AG09309 (cell line): ENCODE results near the gene KCNH1.

ENCODE experiments used
- DNase-seq: peaks from one replicate; pipeline ENCODE4 v3.0.0-alpha.2; 2010; ENCODE audit warnings: low read depth
- H3K4me3 ChIP-seq: 2 replicates; pipeline ENCODE4 v1.5.1; 2011; ENCODE audit warnings: mild to moderate bottlenecking, low read depth, low read length, moderate library complexity; ENCODE audit not compliant: control insufficient read depth
- TF ChIP-seq, protein P1 (sequence below): IDR thresholded peaks from 2 replicates; pipeline ENCODE4 v1.5.1; 2011; ENCODE audit warnings: mild to moderate bottlenecking, low read depth, low read length, inconsistent platforms; ENCODE audit not compliant: insufficient read depth, control insufficient read depth; ENCODE audit errors: missing control alignments

The KCNH1 gene

DNA sequence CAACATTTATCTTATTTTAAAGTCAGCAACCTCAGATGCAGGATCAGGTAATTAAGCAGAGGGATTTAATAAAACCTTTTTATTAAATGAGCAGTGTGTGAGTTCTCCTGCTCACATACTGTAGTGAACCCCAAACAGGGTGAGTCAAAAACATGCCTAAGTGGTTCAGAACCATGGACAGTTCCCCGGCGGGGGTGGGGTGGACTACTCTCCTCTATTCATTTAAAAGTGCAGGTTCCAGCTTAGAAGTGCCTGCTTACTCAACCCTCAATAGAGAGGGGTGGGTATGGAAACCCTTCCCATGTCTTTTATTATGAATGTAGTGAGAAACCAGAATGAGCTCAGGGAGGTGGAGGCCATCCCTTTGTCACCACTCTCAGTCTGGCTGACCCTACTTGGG is 407.3 kb downstream of the KCNH1 start:
- no peak for DNase-seq
- TF ChIP-seq, protein P1, sequence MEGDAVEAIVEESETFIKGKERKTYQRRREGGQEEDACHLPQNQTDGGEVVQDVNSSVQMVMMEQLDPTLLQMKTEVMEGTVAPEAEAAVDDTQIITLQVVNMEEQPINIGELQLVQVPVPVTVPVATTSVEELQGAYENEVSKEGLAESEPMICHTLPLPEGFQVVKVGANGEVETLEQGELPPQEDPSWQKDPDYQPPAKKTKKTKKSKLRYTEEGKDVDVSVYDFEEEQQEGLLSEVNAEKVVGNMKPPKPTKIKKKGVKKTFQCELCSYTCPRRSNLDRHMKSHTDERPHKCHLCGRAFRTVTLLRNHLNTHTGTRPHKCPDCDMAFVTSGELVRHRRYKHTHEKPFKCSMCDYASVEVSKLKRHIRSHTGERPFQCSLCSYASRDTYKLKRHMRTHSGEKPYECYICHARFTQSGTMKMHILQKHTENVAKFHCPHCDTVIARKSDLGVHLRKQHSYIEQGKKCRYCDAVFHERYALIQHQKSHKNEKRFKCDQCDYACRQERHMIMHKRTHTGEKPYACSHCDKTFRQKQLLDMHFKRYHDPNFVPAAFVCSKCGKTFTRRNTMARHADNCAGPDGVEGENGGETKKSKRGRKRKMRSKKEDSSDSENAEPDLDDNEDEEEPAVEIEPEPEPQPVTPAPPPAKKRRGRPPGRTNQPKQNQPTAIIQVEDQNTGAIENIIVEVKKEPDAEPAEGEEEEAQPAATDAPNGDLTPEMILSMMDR, result no peak
- no peak overlapping the region for H3K4me3 ChIP-seq

DNA sequence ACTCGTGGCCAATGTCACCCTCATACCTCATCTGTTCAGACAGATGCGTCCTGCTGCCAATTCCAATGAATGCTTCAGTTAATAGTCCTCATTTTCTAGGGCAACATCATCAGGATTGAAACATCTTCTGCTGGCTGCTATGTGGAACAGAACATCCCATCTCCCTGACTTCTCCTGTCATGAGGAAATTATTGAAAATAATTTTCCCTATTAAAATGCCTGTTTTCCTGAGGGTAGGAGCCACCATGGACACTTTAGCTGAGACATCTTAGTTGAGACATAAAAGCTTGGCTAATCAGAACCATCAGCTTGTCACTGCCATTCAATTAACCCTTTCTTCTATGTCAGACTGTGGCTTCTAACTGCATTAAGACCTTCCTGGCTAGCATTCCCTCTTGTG is 409.2 kb downstream of the KCNH1 start:
- no peak for DNase-seq
- no peak overlapping the region for H3K4me3 ChIP-seq
- TF ChIP-seq, protein P1, result no peak

DNA sequence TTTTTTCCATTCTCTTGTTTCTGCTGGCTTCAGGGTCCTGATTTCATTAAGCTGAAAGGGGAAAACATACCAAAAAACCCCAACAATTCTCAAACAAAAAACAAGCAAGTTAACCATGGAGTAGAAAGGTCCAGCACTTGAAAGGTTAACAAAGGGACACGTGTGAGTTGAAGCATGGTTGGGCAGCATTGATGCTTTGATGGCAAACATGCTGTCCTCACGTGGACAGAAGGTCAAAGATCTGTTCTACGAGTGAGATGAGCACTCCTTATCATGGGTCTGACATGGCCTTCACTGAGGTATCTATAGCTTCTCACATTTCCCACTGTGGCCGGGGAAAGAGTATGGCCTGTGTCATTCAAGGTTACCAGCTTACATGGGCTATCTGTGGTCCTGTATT is 410.3 kb downstream of the KCNH1 start:
- TF ChIP-seq, protein P1, result no peak
- no peak for DNase-seq
- H3K4me3 ChIP-seq, result no peak overlapping the region

DNA sequence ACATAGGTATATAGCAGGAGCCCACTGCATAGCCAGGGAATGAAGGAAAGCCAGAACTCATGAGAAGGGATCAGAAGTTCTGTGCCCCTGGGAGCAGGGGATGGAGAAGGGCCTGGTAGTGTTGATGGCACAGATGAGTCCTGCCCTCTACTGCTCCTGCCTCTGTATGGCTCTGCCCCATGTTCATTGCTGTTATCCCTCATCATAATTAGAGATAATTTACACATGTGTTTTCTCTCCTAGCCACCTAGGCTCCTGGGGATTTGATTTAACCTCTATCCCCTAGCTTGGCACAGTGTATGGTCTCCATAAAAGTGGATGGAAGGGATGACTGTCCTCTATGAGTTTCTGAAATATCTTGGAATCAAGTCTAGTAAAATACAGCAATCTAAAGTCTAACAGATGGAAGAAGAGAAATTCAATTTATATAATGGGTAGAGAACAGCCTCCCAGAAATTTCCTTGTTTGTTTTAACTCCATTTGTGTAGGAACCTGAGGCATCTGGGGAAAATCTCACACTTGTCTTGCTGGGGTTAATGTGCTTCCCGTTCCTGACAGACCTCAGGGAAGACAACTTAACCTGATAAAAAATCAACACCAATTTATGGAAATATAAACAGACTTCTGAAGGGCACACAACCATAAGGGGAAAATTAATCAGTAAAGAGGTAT is 411.4 kb downstream of the KCNH1 start:
- DNase-seq, result no peak
- no peak overlapping the region for H3K4me3 ChIP-seq
- TF ChIP-seq, protein P1, result no peak

DNA sequence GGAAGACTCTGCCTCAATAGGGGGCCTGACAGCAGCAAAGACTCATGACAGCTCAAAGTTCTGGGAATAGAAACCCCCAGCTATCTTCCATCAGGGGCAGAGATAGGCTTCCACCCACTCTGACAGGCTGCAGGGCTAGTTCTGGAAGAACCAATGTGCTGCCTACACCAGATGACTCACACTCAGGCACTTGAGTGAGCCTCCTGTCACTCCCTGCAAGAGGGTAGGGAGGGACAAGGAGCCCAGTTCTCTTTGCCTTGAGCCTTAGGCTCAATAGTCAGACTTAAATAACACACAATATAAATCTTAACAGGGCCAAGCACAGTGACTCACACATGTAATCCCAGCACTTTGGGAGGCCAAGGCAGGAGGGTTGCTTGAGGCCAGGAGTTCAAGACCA is 418.9 kb downstream of the KCNH1 start:
- TF ChIP-seq, protein P1, result no peak
- DNase-seq, result no peak
- H3K4me3 ChIP-seq, result no peak overlapping the region

DNA sequence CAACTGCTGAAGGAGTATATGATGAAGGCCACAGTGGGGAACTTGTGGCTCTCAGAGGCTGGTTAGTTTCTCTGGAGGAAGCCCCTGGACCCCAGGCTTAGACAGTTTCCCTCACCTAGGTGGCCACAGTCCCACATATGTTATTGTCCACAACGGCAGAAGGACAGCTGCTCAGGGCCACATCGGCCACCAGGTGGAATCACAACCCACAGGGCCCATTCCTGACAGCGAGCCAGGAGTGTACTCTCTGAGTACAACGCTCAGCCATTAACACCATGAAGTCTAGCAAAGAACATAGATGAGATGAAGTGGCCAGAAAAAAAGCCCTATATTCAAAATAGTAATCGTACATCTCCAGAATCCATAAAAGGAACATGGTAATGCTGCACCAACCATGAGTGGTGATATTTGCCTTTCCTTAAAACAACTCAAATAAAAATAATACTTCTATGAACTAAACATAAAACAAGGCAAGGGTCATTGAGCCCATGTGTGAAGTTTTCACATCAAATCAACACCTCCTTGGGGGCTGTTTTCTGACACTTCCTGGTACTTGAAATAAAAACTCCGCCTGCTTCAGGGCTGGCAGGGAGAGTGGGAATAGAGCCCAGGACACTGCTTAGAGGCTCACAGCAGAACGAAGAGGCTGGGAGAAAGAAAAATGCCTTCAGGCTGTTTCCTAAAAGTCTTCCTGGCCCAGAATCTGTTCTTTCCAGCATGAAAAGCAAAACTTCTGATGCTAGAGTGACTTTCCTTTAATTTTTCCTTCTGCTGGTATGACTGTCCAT is 421.9 kb downstream of the KCNH1 start:
- H3K4me3 ChIP-seq, result no peak overlapping the region
- TF ChIP-seq, protein P1, result no peak
- no peak for DNase-seq
